BJ (cell line): Measurements from ENCODE around the gene PMF1. TPM values are rescaled to one million over a fixed set of nuclear protein-coding genes. Genes with fewer than 3 reads are reported as not detected.

Experiments
- CTCF ChIA-PET: fragments of 350-600 bp; formaldehyde crosslinking; extraction: SDS; loops from one replicate; lab custom pipeline; 2021; ENCODE audit warnings: antibody characterized with exemption, inconsistent platforms; lab: Yijun Ruan, JAX
- POLR2A ChIA-PET: fragments of 300-600 bp; sonication (Branson Sonifier 250); formaldehyde crosslinking; extraction: SDS; loops from one replicate; lab custom pipeline; 2021; ENCODE audit warnings: antibody characterized with exemption; lab: Charles Lee
- DNase-seq: peaks from one replicate; pipeline ENCODE4 v3.0.0-alpha.2; 2011; ENCODE audit warnings: low read depth
- H3K27me3 ChIP-seq: 2 replicates; pipeline ENCODE4 v1.6.0; 2011; ENCODE audit warnings: low read length; ENCODE audit not compliant: control insufficient read depth, insufficient read depth
- H3K36me3 ChIP-seq: 2 replicates; pipeline ENCODE4 v1.5.1; 2011; ENCODE audit warnings: low read length; ENCODE audit not compliant: control insufficient read depth, insufficient read depth
- H3K4me3 ChIP-seq: 2 replicates; pipeline ENCODE4 v1.5.1; 2011; ENCODE audit warnings: low read depth, mild to moderate bottlenecking, control low read depth, low read length
- CTCF ChIP-seq: IDR thresholded peaks from 2 replicates; pipeline ENCODE4 v1.5.1; 2011; ENCODE audit warnings: low read depth, mild to moderate bottlenecking, control low read depth, inconsistent platforms, low read length, moderate library complexity; ENCODE audit not compliant: insufficient read depth
- polyA plus RNA-seq: library from polyadenylated mRNA; depleted of rRNA; stranded (reverse); fragments of >200 nt; gene quantifications from 2 replicates; pipeline ENCODE4 v1.2.3, GENCODE V29; 2011

The PMF1 gene
- polyA plus RNA-seq, 1 experiment: 73.1 TPM

- H3K4me3 ChIP-seq: no peak overlapping the region
- ChIA-PET CTCF (interaction anchor here (1.2 to 3.0 kb wide), 5 partner anchors 13 to 150 kb away, joined by 3 to 12 read pairs (median 4); no protein-coding TSS in a partner anchor), POLR2A (no interaction called here)
- no peak for DNase-seq
- no peak for TF ChIP-seq CTCF
- H3K27me3 ChIP-seq: peaks cover 1% of the 10 kb centered on the region; the same call in 1 of the 2 replicates
- peaks cover 21% of the 10 kb centered on the region for H3K36me3 ChIP-seq
These were observed 33.5 kb downstream of the PMF1 start for GRCh38 chr1:156246241-156246780.

- Histone ChIP-seq H3K4me3 (no peak overlapping the region), H3K36me3 (peaks cover 27% of the 10 kb centered on the region), H3K27me3 (peaks cover 1% of the 10 kb centered on the region; the same call in 1 of the 2 replicates)
- DNase-seq: no peak
- no peak for TF ChIP-seq CTCF
- ChIA-PET POLR2A (no interaction called here), CTCF (interaction anchor here (1.1 to 3.0 kb wide), 6 partner anchors 13 to 151 kb away, joined by 3 to 12 read pairs (median 4); no protein-coding TSS in a partner anchor)
These were observed 34.1 kb downstream of the PMF1 start for GRCh38 chr1:156246781-156247459.

DNA sequence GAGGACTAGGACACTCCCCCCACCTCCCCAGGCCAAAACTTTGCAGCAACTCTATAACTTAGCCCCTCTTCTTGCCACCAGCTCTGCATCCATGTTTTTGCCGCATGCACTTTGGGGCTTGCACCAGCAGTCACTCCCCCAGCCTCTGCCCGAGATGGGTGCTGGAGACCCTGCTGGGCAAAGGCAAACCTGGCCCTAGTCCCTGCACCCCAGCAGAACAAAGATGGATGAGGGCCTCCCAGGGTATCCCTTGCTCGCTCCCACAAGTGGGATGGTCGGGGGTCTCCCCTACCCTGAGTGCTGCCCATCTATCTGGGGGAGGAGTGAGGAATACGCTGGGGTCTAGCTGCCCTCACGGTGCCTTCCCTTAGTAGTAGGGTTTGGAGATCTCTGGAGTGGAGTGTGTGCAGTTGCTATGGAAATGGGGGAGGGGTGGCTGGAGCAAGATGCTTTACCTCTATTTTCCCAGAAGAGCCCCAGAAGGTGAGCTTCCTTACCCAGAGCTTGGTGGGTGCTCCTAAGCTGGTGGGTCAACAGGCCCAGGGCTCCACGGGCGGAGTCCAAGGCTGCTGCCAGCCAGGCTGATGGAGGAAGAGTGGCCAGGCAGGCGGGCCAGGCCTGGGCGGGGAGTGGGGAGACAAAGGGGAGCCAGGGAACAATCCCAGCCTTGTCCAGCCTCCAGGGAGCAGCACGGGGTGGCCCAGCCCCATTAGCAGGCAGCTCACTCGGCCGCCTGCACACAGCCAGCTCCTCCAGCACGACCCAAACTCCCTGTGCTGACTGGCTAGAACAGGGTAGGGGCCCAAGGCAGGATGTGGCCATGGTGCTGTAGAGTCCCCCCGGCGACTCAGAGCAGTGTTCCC lies 34.9 kb downstream of the PMF1 start, which contains the start of gene PAQR6:
Gene PAQR6, minus strand, starts transcription at position 597 of the 863 bp plus-strand sequence. CDS start 1,325 bp downstream, outside the sequence.
- POLR2A ChIA-PET: no interaction called here

DNA sequence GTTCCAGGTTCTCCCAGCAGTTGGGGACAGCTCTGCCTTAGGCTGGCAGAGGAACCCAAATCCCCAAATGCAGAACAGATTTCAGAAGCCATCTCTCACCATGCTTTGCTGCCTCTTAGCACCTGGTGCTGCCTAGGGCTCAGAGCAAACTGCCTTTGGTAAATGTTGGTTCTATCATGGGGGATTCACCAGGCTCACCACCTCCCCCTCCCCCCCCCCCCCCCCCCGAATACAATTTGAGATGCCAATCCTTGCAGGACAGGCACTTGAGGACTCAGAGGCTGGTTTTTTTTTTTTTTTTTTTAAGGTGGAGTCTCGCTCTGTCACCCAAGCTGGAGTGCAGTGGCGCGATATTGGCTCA lies 35.5 kb downstream of the PMF1 start:
- DNase-seq: no peak
- no peak for TF ChIP-seq CTCF
- Histone ChIP-seq H3K36me3 (peaks cover 38% of the 10 kb centered on the region), H3K27me3 (peaks cover 1% of the 10 kb centered on the region; the same call in 1 of the 2 replicates), H3K4me3 (no peak overlapping the region)
- ChIA-PET CTCF (interaction anchor here (1.0 to 3.0 kb wide), 4 partner anchors 24 to 152 kb away, joined by 3 to 12 read pairs (median 4); no protein-coding TSS in a partner anchor), POLR2A (no interaction called here)

More for the DNA sequence above, 34.9 kb downstream of the PMF1 start, which contains the start of gene PAQR6:
- CTCF ChIA-PET: interaction anchor here (1.0 to 3.0 kb wide), 5 partner anchors 22 to 151 kb away, joined by 3 to 12 read pairs (median 4); no protein-coding TSS in a partner anchor
- no peak for TF ChIP-seq CTCF
- DNase-seq: no peak
- Histone ChIP-seq H3K36me3 (peaks cover 33% of the 10 kb centered on the region), H3K4me3 (no peak within 1 kb of the TSS), H3K27me3 (peaks cover 1% of the 10 kb centered on the region; the same call in 1 of the 2 replicates)
